22Rv1 (cell line): ENCODE data around the gene SPATA9.

Source experiments
- ZFX ChIP-seq: fragments of 450-650 bp; IDR thresholded peaks from 2 replicates; pipeline ENCODE4 v1.6.1; 2017; ENCODE audit warnings: antibody characterized with exemption, borderline replicate concordance
- TF ChIP-seq, protein P1 (sequence below): fragments of 450-650 bp; IDR thresholded peaks from 2 replicates; pipeline ENCODE4 v1.5.1; 2017; ENCODE audit warnings: mild to moderate bottlenecking

GRCh38 chr5:95630394-95630917 lies 52.3 kb downstream of the SPATA9 start:
- TF ChIP-seq, protein P1, sequence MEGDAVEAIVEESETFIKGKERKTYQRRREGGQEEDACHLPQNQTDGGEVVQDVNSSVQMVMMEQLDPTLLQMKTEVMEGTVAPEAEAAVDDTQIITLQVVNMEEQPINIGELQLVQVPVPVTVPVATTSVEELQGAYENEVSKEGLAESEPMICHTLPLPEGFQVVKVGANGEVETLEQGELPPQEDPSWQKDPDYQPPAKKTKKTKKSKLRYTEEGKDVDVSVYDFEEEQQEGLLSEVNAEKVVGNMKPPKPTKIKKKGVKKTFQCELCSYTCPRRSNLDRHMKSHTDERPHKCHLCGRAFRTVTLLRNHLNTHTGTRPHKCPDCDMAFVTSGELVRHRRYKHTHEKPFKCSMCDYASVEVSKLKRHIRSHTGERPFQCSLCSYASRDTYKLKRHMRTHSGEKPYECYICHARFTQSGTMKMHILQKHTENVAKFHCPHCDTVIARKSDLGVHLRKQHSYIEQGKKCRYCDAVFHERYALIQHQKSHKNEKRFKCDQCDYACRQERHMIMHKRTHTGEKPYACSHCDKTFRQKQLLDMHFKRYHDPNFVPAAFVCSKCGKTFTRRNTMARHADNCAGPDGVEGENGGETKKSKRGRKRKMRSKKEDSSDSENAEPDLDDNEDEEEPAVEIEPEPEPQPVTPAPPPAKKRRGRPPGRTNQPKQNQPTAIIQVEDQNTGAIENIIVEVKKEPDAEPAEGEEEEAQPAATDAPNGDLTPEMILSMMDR = no peak
- no peak for TF ChIP-seq ZFX
